ENCODE measurements around the gene CTNNA1. TPM values are rescaled to one million over a fixed set of nuclear protein-coding genes. Genes with fewer than 3 reads are reported as not detected.

CTNNA1 gene
- total and polyA plus RNA-seq, 9 of the 15 experiments (the other 6 are each of a cell fraction or from before 2014, with no cell fraction given) = 29.6 to 117 (median 89.1) TPM

- TF ChIP-seq XRCC5 (IDR thresholded peaks at IDR 0.05; ENCODE audit: low read depth, low read length) (no peak), SMARCA4 (IDR thresholded peaks at IDR 0.05) (peak; percentile 39; the same call in 1 of the 2 replicates), USF2 (CRISPR knock-in tag; IDR thresholded peaks at IDR 0.05) (no peak), ILK (tag; IDR thresholded peaks at IDR 0.05; ENCODE audit: borderline replicate concordance, low read depth) (no peak), ESRRB (CRISPR knock-in tag; IDR thresholded peaks at IDR 0.05; ENCODE audit: borderline replicate concordance) (no peak), CHD1 (IDR thresholded peaks at IDR 0.05; ENCODE audit: low read length) (no peak), TSC22D4 (tag; IDR thresholded peaks at IDR 0.05) (no peak), CBX1 (IDR thresholded peaks at IDR 0.05; ENCODE audit: low read depth) (no peak), ZFP36 (IDR thresholded peaks at IDR 0.05; ENCODE audit: low read depth, low read length, partially characterized antibody) (peak; percentile 63), NFXL1 (CRISPR knock-in tag; IDR thresholded peaks at IDR 0.05) (0 out of 2 replicates have a peak, but pooled peaks have one; percentile 28), FOXM1 (IDR thresholded peaks at IDR 0.05; ENCODE audit: low read depth) (no peak), FOXM1 (CRISPR knock-in tag; IDR thresholded peaks at IDR 0.05; ENCODE audit: low read depth) (no peak), CCNT2 (IDR thresholded peaks at IDR 0.05; ENCODE audit: borderline replicate concordance, extremely low read depth, insufficient read length, low read depth, low read length) (no peak), SMARCE1 (IDR thresholded peaks at IDR 0.05) (no peak), MCM2 (IDR thresholded peaks at IDR 0.05; ENCODE audit: low read depth) (no peak), CREB1 (IDR thresholded peaks at IDR 0.05) (no peak), CREB1 (CRISPR knock-in tag; IDR thresholded peaks at IDR 0.05) (no peak), PML (IDR thresholded peaks at IDR 0.05; ENCODE audit: low read length) (no peak), TOE1 (IDR thresholded peaks at IDR 0.05; ENCODE audit: borderline replicate concordance) (no peak), TOE1 (CRISPR knock-in tag; IDR thresholded peaks at IDR 0.05; ENCODE audit: borderline replicate concordance, low read depth) (no peak), HOXB6 (CRISPR knock-in tag; IDR thresholded peaks at IDR 0.05; ENCODE audit: borderline replicate concordance) (no peak), SREBF1 (IDR thresholded peaks at IDR 0.05; ENCODE audit: borderline replicate concordance, low read depth, low read length) (no peak), BACH1 (tag; IDR thresholded peaks at IDR 0.05) (no peak; the same call in 1 of the 2 replicates), ZNF224 (CRISPR knock-in tag; IDR thresholded peaks at IDR 0.05) (no peak), BRF2 (IDR thresholded peaks at IDR 0.05; ENCODE audit: borderline replicate concordance, insufficient read depth, insufficient read length) (no peak), ZNF75A (CRISPR knock-in tag; IDR thresholded peaks at IDR 0.05) (no peak), RFX1 (IDR thresholded peaks at IDR 0.05) (no peak), MEF2D (tag; conservative IDR thresholded peaks at IDR 0.05; ENCODE audit: low read depth) (0 out of 2 replicates have a peak, but pooled peaks have one; percentile 37), RB1 (IDR thresholded peaks at IDR 0.05; ENCODE audit: low read depth) (no peak), ZNF583 (CRISPR knock-in tag; IDR thresholded peaks at IDR 0.05) (no peak)
Measured at GRCh38 chr5:138974227-138975063, 221.2 kb downstream of the CTNNA1 start (continued).

All from K562 (cell line).